GM21381 (cell line): ENCODE measurements around the gene DACH1.

Experiments
- ATAC-seq: cut with Tn5 transposase; IDR thresholded peaks from one replicate; pipeline ENCODE4 v1.9.1; 2021; ENCODE audit warnings: mild to moderate bottlenecking, moderate library complexity; ENCODE audit not compliant: unreplicated experiment

The DACH1 gene

GRCh38 chr13:71430681-71431080, 436.3 kb downstream of the DACH1 start:
- no peak for ATAC-seq

DNA sequence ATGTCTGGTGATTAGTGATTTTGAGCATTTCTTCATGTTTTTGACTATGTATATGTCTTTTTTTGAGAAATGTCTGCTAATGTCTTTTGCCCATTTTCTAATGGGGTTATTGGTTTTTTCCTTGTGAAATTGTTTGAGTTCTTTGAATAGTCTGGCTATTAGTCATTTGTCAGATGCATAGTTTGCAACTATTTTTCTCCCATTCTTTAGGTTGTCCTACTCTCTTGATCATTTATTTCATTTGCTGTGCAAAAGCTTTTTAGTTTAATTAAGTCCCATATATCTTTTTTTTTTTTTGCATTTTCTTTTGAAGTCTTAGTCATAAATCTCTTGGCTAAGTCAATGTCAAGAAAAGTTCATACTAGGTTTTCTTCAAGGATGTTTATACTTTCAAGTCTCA, 449.8 kb downstream of the DACH1 start:
- no peak for ATAC-seq

DNA sequence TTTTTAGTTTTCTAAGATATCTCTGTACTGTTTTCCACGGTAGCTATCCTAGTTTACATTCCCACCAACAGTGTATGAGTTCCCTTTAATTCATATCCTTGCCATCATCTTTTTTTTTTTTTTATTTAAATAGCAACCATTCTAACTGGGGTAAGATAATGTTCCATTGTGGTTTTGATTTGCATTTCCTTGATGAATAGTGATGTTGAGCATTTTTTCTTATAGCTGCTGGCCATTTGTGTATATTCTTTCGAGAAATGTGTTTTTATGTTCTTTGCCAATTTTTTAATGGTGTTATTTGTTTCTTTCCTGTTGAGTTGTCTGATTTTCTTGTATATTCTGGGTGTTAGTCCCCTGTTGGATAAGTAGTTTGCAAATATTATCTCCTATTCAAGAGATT, 454.8 kb downstream of the DACH1 start:
- no peak for ATAC-seq

GRCh38 chr13:71408416-71408815, 458.6 kb downstream of the DACH1 start:
- no peak for ATAC-seq

DNA sequence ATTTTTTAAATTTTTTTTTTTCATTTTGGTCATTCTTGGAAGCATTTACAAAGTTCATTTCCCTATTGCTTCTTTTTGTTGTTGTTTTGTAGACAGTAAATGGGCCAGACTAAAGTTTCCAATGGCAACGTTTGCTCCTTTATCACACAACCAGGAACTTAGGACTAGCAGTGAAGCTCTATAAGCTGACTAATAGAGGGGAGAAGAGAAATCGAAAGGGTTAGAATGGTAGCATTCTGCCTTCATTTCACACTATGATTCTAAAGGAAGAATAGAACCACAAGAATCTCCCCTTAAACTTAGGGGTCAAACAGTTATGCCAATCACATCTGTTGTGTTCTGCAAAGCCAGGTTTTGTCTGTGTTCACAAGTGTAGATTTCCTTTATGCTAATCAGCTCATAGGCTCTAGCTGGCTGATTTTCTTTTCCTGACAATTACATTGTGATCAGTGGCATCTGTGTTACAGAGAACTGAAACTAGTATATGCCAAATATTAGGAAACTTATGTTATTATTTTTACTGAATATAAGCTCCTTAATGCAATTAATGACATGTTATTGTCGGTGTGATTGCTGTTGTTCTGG, 467.3 kb downstream of the DACH1 start:
- no peak for ATAC-seq

- no peak for ATAC-seq
Measured at GRCh38 chr13:71396149-71396548, 470.9 kb downstream of the DACH1 start.

DNA sequence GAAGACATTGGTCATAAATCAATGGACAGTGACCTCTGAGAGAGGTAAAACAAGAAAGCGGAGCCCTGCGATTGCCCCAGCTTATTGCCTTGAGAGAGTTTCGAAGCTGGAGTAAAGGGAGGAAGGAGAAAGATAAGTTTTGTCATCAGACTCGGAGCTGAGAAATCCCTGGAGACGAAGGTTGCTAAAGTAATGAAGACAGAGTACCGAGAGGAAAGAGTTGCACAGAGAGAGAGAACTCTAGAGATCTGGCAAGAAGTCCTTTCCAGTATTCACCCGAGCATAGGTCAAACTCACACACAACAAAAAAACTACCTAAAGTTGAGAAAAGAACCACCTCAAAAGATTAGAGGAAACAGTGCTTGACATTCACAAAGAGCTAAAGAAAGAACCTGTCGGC, 472.0 kb downstream of the DACH1 start:
- no peak for ATAC-seq

DNA sequence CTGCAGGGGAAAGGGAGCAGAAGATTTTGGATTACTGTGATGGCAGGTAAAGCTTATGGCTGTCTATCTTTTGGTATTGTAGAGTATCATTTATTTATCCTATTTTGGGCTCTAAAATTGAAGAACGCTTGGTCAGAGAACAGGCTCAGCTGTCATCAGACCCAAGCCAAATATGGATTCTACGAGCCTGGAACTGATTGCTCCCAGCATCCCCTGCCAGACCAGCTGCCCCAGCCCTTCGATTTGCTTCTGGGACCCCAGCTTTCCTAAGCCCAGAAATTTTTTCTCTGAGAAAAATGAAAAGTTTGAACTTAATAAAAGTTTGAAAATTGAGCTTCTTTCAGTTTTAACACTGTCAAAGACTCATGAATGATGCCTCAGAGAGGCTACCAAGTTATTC, 472.8 kb downstream of the DACH1 start:
- ATAC-seq: no peak
